NCI-H2107 treated with DMSO at 0.1 percent for 48 hours (cell line): Measurements from ENCODE around the gene USP9Y.
A peak's percentile ranks its signal among the peaks of the same experiment; 100 is the strongest.

ENCODE experiments used
- DNase-seq: peaks from one replicate; lab custom pipeline; 2025; ENCODE audit not compliant: unreplicated experiment; lab: John Stamatoyannopoulos, UW

USP9Y gene

DNA sequence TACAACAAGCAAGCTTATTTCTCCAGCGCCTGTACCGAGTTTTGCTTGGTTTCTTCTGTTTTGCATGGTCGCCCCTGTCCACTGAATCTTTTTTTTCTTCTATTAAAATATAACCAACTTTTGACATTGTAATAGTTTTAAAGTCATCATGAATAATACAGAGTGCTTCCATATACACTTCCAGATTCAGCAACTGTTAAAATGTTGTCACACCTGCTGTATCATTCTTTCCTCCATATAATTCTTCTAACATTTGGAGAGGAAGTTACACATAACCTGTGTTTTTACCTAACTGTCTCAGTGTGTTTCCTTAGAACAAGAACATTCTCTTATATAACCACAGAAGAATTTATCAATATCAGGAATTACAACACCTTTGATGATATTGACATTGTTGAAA lies 83.5 kb downstream of the USP9Y start:
- DNase-seq: no peak

DNA sequence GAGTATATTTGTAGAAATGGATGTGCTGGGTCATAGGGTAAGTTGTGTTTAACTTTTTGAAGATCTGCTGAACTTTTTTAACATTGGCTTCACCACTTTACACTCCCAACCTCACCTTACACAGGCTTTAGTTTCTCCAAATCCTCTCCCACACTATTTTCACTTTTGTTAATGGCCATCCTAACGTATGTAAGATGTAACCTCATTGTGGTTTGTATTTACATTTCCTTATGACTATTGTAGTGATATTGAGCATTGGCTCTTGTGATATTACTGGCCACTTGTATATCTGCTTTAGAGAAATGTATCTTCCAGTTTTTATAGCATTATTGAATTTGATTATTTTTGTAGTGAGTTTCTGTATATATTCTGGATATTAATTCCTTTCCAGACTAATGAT lies 93.0 kb downstream of the USP9Y start:
- DNase-seq: no peak

DNA sequence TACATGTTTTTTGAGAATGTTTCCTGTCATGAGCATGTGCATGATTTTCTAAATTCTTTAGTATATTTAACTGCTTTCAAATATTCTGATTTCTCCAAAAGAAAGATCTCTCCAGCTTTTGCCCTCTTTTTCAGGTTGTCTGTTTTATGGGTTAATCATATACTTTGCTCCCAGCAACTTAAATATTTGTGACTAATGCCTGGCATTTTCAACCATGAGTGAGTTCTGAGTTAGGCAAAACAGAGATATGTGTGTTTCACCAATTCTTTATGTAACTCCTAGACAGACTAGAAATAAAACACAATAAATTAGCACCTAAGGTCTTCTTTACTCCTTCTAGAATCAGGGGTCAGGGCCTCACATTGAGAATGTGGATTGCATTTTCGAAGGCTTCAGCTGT lies 107.0 kb downstream of the USP9Y start:
- no peak for DNase-seq

DNA sequence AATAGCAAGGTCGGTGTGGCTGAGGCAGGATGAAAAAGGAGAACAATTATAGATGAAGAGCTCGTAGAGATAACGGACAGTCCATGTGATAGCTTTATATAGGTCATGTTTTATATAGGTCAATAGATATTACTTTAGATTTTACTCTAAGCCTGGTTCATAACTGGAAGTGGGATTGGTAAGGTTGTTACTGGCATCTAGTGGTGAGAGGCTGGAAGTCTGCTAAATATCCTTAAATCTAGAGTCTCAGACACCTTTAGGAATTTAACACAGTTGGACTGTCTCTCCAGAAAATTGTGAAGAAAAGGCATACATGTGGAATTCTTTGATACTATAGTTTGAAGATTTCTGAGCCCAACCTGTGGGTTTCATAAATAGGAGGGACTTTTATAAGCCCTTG lies 108.0 kb downstream of the USP9Y start:
- DNase-seq: no peak

DNA sequence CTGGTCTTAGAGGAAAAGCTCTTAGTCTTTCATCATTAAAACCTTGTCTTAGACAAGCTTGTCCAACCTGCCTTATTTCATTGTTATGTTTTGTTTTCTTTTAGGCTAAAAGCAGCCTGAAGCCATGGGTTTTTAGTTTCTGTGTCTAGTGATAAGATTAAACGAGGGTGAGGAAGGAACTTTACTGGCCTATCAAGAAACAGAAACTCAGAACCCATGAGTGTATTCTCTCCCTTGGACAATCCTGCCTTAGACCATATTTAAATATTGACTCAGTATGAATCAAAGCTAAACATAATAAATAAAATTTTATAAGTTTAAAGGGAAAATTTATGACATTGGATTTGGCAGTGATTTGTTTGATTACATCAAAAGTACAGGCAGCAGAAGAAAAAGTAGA lies 122.4 kb downstream of the USP9Y start:
- no peak for DNase-seq

DNA sequence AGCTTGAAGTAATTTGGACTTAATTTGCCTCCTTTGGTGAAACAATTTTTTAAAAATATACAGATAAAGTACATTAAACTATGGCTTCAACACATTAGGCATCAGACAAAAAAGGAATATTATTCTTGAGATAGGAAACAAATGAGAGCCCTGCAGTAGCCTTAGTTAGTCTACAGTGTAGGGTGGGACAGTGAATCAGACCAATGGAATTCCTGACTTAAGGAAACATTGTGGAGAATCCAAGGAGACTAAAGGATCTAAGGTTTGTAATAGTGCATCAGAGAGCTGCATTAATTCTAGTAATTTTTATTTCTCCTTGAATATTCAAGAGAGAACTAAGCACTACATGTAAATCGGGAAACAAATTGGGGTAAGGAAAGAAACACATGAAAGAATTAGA lies 125.8 kb downstream of the USP9Y start:
- no peak for DNase-seq

DNA sequence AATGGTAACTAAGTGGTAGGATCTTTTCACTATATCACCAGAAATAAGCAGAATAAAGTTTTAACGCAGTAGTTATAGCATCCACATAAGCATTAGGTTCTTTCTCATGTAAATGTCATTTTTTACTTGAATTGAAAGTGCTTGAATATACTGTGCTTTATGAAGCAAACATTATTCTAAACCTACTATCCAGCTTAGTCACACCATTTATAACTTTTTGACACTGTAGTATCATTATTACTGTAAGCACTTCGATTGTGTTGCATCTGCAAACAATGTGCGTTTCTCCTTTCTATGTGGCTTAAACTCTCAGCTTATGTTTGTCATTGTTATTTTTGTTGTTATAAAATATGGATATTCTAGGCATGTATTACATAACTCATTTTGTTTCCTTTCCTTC lies 132.3 kb downstream of the USP9Y start:
- DNase-seq: no peak

DNA sequence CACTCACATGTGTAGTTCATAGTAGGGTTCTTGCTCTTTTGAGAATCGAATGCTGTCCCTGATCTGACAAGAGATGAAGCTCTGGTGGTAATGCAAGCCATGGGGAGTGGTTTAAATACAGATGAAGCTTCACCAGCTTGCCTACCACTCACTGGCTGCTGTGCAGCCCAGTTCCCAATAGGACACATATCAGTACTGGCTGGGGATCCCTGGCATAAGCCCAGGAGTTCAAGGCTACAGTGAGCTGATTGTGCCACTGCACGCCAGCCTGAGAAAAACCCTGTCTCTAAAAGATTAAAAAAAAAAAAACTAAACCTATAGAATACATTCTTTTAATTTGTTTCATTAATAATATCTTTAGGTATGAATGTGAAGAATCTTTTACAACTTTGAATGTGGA lies 136.5 kb downstream of the USP9Y start:
- no peak for DNase-seq

DNA sequence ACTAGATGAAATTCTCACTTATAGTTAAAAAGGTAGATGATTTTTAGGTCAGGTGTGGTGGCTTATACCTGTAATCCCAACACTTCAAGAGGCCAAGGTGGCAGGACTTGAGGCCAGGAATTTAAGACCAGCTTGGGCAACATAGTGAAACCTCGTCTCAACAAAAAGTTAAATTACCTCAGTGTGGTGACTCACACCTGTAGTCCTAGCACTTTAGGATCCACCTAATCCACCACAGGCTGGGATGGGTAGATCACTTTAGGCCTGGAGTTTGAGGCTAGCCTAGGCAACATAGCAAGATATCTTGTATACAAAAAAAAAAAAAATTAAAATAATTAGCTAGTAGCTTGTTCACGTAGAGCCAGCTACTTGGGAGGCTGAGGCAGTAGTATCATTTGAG lies 140.3 kb downstream of the USP9Y start:
- no peak for DNase-seq

DNA sequence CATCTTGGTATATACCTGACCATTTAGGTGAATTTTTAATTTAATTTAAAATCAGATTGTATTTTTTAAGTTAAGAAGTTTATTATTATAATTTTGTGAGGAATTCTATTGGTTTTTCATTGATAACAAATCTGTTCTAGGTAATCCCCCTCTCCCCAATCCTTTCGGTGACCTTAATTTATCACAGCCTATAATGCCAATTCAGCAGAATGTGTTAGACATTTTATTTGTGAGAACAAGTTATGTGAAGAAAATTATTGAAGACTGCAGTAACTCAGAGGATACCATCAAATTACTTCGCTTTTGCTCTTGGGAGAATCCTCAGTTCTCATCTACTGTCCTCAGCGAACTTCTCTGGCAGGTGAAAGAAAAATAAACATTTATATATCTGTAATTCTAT lies 145.8 kb downstream of the USP9Y start:
- no peak for DNase-seq

DNA sequence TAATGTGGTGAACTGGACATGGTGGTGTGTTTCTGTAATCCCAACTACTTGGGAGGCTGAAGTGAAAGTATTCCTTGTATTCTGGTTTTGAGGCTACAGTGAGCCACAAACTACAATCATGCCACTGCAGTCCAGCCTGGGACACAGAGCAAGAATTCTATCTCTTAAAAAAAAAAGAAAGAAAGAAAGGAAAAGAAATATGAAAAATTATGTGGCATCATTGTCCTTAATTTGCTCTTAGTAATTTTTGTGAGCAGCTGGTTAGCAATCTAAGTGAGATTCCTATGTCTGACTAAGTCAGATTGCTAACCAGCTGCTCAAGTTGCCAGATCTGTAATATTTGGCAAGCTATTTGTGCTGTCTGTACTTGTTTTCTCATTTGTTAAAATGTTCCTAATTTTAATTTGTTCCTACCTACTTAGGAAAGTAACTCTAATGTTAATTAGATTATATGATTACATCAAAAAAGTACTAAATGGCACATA lies 154.8 kb downstream of the USP9Y start:
- no peak for DNase-seq

DNA sequence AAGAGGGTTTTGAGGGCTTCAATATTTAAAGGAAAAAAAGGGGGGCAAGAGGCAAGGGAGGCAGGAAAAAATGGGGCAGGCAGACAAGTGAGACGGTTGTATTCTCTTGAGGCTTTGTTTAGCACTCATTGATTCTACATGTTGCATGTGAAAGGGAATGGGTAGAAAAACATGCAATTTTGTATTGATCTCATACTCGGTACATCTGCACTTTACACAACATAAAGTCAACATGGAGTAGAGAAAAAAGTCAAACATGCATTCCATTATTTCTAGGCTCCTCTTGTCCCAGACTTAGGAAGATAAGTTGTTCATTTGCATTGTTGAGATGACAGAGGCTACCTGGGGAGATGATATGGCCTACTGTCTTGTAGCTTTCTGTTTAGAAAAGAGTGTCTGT lies 166.9 kb downstream of the USP9Y start:
- no peak for DNase-seq

DNA sequence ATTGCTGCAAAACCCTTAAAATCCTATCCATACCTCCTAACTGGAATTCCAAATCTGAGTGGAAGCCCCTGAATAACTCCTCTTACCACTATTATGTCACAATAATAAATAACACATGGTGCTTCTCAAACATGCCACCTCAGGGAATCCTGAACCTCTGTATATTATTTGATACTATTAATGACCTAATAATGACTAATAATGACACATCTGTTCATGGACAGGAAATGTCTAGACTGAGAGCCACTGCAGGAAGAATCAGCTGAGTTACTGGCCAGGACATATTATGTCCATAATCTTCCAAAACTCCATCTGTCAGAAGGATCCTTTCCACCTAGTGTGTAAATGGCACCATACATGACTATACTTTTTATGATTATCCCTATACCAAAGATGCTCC lies 195.9 kb downstream of the USP9Y start:
- DNase-seq: no peak

DNA sequence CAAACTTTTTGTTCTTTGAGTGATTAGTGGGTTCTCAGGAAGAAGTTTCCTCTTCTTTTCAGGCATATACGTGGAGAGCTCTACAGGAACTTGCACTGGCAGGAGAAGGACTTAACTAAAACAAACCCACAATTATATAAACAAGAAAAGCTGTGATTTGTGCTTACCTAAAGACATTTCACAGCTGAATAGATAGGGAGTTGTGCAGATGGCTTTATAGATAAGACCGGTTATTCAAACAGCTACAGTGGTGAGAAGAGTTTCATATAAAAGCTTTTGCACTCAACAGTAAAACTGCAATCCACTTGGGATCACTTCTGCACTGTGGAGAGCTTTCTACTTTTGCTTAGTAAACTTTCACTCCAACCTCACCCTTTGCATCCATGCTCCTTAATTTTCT lies 197.6 kb downstream of the USP9Y start:
- DNase-seq: no peak

DNA sequence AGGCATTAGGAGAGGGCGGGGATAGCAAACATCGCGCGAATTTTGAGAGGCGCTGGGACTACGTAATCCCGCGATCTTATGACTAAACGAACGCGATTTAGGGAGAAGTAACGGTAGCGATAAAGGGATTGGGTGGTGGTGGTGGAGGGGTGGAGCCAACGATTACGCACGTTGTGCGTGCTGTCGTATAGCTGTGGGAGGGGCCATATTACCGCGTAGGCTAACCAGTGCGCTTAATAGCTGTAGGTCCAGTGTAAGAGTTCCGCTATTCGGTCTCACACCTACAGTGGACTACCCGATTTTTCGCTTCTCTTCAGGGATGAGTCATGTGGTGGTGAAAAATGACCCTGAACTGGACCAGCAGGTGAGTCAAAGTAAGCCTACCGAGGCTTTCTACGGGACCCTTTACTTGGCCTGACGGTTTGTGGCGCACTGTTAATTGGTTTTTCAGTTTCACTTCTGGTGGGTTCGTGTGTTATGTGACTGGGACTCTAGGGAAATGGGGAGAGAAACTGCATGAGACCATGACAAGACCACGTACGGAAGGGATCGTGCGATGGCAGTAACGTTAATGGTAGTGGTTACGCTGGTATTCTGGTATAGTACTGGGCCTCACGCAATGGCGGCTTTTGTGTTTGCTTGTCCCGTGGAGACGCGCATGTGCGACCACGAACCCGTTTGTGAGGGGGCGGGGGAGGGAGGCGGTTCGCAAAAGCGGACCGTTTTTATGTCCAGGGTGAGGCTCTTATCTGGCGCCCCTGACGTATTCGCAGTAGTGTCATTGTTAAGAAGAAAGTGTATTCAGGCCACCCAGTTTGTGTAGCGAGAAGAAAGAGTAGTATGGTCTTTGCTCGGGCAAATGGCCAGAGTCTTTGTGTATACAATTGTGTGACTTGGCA lies 203.8 kb downstream of the USP9Y start, which contains the start of gene DDX3Y:
Gene DDX3Y, plus strand, starts transcription at position 251 of the 899 bp plus-strand sequence. Its CDS starts 69 bp downstream, at position 320.
- peak; percentile 68 for DNase-seq

DNA sequence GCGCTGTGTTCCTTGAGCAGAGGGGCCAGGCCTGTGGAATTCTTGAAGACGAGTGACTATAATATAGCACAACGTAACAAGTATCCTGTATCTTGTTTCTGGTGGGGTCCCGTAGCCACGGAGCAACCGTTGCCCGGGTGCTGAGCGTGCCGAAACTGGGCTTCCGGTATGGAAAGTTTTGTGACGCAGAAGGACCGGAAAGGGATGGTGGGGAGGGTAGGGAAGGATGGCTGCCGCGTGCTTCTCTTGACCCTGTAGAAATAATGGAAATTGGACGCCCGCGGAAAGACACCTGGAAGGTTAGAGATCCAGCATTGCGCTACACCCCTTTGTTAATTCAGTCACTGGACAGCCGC lies 204.5 kb downstream of the USP9Y start:
- DNase-seq: peak; percentile 1

DNA sequence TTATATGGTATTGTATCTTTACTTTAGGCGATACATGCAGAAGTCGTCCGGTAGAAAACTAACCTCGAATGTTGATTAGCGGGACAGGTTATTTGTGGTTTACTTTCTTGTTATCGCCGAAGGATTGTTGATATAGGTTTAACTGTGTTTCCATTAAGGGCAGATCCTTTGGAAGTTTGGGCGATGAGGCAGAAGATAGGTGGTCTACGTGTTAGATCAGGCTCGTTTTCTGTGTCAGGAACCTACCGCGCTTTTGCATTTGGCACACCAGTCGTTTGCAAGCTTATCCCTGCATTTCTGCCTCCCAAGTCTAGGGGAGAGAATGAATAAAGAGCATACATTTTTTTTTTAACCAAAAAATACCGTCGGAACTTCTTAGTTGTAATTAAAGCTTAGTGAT lies 204.9 kb downstream of the USP9Y start:
- no peak for DNase-seq
